Activated CD4-positive, alpha-beta T cell treated with anti-CD3 and anti-CD28 coated beads, Interleukin-2, amount 10 ng/mL, durations not matched to agents 24 days and 14 days (primary cell): Measurements from ENCODE around the gene NDUFA11. TPM values are rescaled to one million over a fixed set of nuclear protein-coding genes. Genes with fewer than 3 reads are reported as not detected.
"Not testable (repeated sequence)": the region's sequence is repeated elsewhere in the genome, so short reads cannot be mapped to it uniquely, and the experiment has no call there.

ENCODE experiments used
- DNase-seq: peaks from one replicate; pipeline ENCODE4 v3.0.0; 2022
- H3K27ac Mint-ChIP-seq: one replicate; pipeline ENCODE4 v1.8.0; 2022; ENCODE audit warnings: mild to moderate bottlenecking, mixed read lengths
- H3K27me3 Mint-ChIP-seq: one replicate; pipeline ENCODE4 v1.8.0; 2022; ENCODE audit warnings: mixed read lengths
- H3K36me3 Mint-ChIP-seq: one replicate; pipeline ENCODE4 v1.8.0; 2022; ENCODE audit warnings: low read depth, mild to moderate bottlenecking, mixed read lengths
- H3K4me1 Mint-ChIP-seq: one replicate; pipeline ENCODE4 v1.8.0; 2021; ENCODE audit warnings: mixed read lengths
- H3K4me3 Mint-ChIP-seq: one replicate; pipeline ENCODE4 v1.8.0; 2022; ENCODE audit warnings: mild to moderate bottlenecking, moderate library complexity, mixed read lengths
- H3K9me3 Mint-ChIP-seq: one replicate; pipeline ENCODE4 v1.8.0; 2021; ENCODE audit warnings: mixed read lengths
- intact Hi-C: fragments of 100-400 bp; cut with micrococcal nuclease; formaldehyde crosslinking; loops from one replicate; pipeline ENCODE4 v1.15.1; 2023
- total RNA-seq: library from RNA; stranded (reverse); gene quantifications from 2 replicates; pipeline ENCODE4 v1.2.3, GENCODE V29; 2022

The NDUFA11 gene
- total RNA-seq, 1 donor from 2014 or later = 251 TPM

DNA sequence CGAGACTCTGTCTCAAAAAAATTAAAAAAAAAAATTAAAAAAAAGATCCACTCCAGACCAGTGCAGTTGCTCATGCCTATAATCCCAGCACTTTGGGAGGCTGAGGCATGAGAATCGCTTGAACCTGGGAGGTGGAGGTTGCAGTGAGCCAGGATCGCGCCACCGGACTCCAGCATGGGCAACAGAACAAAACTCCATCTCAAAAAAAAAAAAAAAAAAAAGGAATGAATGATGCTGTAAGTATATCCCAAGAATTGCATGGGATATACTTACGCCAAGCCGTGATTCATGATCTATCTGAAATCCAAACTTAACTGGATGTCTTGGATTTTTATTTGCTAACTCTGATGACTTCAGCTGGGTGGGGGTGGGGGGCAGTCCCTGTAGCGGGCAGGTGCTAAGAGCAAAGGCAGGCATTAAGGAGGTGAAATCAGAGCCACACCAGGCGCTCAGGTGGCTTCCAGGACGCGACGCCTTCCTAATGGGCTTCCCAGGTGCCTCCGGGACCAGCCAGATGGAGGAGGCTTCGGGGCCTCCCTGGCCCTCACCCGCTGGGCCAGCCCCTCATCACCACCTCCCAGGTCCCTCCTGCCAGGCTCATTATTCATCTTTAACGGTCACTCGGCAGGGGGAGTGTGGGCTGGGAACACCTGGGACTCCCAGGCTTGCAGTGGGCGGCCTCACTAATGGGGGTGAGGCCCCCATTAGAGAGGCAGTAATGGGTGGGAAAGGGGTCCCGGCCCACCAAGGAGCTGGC is 21.9 kb downstream of the NDUFA11 start:
- Mint-ChIP-seq H3K27me3 (peaks cover 8% of the 10 kb centered on the region), H3K36me3 (no peaks in the 10 kb centered on the region), H3K9me3 (no peaks in the 10 kb centered on the region), H3K4me1 (no peaks in the 10 kb centered on the region), H3K4me3 (no peak overlapping the region), H3K27ac (no peak overlapping the region)
- intact Hi-C loops = no loop called here
- DNase-seq = no peak

DNA sequence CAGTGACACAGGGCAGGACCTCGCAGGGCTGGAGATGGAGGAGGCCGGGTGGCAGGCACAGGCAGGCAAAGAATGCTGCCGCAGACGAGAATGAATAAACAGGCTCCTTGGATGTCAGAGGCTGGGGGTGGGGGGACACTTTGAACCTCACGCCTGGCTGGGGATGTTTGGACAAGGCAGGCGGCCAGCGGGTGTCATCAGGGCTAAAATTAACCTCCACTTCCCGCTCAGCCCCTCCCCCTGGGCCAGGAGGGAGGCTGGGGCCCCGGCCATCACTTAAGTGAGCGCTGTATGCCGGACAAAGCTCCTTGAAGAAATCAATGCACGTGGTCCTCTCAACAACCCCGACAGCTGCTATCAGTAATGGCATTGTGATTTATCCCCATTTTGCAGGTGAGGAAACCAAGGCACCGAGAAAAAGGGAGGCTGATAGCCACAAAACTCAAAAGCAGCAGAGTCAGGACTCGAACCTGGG is 22.9 kb downstream of the NDUFA11 start:
- no peak for DNase-seq
- Mint-ChIP-seq H3K36me3 (no peaks in the 10 kb centered on the region), H3K4me1 (no peaks in the 10 kb centered on the region), H3K4me3 (no peak overlapping the region), H3K27me3 (peaks cover 8% of the 10 kb centered on the region), H3K9me3 (no peaks in the 10 kb centered on the region), H3K27ac (no peak overlapping the region)
- intact Hi-C loops = no loop called here

DNA sequence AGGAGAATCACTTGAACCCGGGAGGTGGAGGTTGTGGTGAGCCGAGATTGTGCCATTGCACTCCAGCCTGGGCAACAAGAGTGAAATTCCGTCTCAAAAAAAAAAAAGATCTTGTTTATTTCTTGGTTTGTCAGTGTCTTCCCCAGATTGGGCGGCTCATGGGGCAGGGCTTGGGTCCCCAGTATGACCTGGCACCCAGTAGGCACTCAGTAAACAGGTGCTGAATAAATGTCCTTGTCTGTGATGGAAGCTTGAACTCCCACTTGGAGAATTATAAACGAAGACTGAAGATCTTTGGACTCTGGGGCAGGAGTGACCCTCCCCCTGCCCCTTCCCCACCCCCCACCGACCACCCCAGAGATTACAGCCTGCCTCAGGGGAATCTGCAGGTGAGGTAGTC is 23.4 kb downstream of the NDUFA11 start:
- intact Hi-C loops = no loop called here
- no peaks in the 10 kb centered on the region for H3K36me3 Mint-ChIP-seq
- DNase-seq = no peak
- peaks cover 8% of the 10 kb centered on the region for H3K27me3 Mint-ChIP-seq
- H3K9me3 Mint-ChIP-seq = no peaks in the 10 kb centered on the region
- no peak overlapping the region for H3K27ac Mint-ChIP-seq
- no peak overlapping the region for H3K4me3 Mint-ChIP-seq
- H3K4me1 Mint-ChIP-seq = no peaks in the 10 kb centered on the region

DNA sequence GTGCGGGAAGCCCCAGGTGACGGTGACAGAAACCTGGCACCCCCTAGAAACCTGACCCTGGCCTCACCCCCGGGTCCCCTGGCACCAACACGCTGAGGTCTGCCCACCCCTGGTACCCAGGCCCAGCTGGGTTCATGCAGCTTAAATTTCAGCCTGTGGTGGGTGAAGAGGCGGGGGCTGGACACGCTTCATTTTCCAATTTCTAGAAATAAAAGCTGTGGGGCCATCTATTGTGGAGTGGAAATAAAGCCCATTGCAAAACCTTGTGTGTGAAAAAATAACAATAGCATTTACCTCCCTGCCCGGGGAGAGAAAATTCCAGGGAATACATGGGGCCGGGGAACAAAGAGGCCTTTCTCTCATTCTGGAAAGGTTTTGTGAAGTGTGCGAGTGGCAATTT is 25.7 kb downstream of the NDUFA11 start:
- intact Hi-C loops = no loop called here
- no peak for DNase-seq
- no peaks in the 10 kb centered on the region for H3K36me3 Mint-ChIP-seq
- peaks cover 6% of the 10 kb centered on the region for H3K27me3 Mint-ChIP-seq
- no peaks in the 10 kb centered on the region for H3K4me1 Mint-ChIP-seq
- H3K4me3 Mint-ChIP-seq = no peak overlapping the region
- no peak overlapping the region for H3K27ac Mint-ChIP-seq
- H3K9me3 Mint-ChIP-seq = no peaks in the 10 kb centered on the region

DNA sequence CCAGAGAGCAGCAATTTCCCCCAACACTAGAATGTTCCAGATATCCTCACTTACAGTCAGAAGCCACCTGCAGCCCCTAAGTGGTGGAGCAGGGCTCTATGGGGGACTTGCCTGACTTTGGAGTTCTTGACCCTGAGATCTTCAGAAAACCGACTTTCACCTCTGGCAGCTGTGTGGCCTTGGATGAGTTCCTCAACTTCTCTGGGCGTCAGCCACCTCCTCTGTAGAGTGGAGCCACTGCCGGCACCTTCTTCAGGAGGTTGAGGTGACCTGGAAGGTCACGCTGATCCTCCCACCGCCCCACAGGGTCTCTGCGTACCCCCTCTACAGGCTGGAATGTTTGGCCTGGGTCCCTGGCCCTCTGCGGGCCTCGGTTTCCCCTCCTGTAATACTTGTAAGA is 26.2 kb downstream of the NDUFA11 start:
- no peak for DNase-seq
- no peaks in the 10 kb centered on the region for H3K4me1 Mint-ChIP-seq
- intact Hi-C loops = no loop called here

DNA sequence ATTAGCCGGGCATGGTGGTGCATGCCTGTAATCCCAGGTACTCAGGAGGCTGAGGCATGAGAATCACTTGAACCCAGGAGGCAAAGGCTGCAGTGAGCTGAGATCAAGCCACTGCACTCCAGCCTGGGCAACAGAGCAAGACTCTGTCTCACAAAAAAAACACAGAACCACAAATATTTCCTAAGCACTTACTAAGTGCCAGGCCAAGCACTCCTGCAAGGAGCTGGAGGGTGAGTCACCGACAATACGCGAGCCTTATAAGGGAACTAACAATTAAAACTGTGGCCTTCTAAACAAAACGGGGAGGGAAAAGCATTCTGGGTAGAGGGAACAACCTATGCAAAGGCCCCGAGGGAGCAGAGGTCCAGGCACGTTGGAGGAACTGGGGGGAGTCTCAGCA is 29.1 kb downstream of the NDUFA11 start:
- intact Hi-C loops, H3K9me3 Mint-ChIP-seq, H3K4me1 Mint-ChIP-seq, H3K36me3 Mint-ChIP-seq, H3K27me3 Mint-ChIP-seq, DNase-seq, H3K4me3 Mint-ChIP-seq, H3K27ac Mint-ChIP-seq: not testable (repeated sequence)

More for the DNA sequence above, 26.2 kb downstream of the NDUFA11 start:
- H3K36me3 Mint-ChIP-seq = no peaks in the 10 kb centered on the region
- no peaks in the 10 kb centered on the region for H3K9me3 Mint-ChIP-seq
- peaks cover 4% of the 10 kb centered on the region for H3K27me3 Mint-ChIP-seq
- no peak overlapping the region for H3K4me3 Mint-ChIP-seq
- H3K27ac Mint-ChIP-seq = no peak overlapping the region

DNA sequence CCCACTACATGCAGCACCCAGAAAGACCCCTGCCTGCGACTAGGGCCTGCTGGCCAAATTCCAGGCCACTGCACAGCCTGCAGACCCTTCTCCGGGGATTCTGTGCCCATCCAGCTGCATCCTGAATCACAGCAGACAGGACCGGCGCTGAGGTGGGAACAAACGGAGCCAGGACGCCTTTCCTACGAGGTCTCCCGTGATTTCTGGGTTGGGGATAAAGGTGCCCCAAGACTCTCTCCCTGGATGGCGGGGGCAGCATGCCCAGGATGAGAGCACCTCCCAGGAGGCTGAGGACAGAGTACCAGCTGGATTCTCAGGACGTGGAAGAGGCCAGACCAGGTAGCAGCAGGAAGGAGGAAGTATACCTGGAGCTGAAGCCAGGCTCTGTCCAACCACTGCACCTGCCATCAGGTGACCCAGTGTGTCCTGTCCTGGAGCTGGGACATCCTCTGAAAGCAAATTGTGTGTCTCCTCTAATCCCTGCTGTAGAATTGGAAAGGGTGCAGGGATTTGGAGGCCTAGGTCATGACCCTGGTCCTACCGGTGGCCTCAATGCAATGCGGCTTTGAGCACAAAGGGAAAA is 29.9 kb downstream of the NDUFA11 start:
- no peak overlapping the region for H3K4me3 Mint-ChIP-seq
- H3K27me3 Mint-ChIP-seq = no peaks in the 10 kb centered on the region
- no peaks in the 10 kb centered on the region for H3K36me3 Mint-ChIP-seq
- DNase-seq = no peak
- intact Hi-C loops = no loop called here
- H3K9me3 Mint-ChIP-seq = no peaks in the 10 kb centered on the region
- no peaks in the 10 kb centered on the region for H3K4me1 Mint-ChIP-seq
- H3K27ac Mint-ChIP-seq = no peak overlapping the region

DNA sequence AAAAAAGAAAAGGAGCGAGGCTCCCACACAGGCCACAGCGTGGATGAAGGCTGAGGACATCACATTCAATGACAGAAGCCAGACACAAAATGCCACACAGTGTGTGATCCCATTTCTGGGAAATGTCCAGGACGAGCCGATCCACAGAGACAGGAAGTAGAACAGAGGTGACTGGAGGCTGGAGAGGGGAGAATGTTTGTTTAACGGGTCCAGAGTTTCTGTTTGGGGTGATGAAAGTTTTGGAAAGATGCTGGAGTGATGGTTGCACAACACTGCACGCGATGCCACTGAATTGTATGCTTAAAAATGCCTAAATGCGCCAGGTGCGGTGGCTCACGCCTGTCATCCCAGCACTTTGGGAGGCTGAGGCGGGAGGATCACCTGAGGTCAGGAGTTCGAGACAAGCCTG is 32.6 kb downstream of the NDUFA11 start:
- Mint-ChIP-seq H3K27ac (no peak overlapping the region), H3K27me3 (no peaks in the 10 kb centered on the region), H3K36me3 (no peaks in the 10 kb centered on the region), H3K4me1 (no peaks in the 10 kb centered on the region), H3K4me3 (no peak overlapping the region), H3K9me3 (no peaks in the 10 kb centered on the region)
- intact Hi-C loops = no loop called here
- DNase-seq = no peak

DNA sequence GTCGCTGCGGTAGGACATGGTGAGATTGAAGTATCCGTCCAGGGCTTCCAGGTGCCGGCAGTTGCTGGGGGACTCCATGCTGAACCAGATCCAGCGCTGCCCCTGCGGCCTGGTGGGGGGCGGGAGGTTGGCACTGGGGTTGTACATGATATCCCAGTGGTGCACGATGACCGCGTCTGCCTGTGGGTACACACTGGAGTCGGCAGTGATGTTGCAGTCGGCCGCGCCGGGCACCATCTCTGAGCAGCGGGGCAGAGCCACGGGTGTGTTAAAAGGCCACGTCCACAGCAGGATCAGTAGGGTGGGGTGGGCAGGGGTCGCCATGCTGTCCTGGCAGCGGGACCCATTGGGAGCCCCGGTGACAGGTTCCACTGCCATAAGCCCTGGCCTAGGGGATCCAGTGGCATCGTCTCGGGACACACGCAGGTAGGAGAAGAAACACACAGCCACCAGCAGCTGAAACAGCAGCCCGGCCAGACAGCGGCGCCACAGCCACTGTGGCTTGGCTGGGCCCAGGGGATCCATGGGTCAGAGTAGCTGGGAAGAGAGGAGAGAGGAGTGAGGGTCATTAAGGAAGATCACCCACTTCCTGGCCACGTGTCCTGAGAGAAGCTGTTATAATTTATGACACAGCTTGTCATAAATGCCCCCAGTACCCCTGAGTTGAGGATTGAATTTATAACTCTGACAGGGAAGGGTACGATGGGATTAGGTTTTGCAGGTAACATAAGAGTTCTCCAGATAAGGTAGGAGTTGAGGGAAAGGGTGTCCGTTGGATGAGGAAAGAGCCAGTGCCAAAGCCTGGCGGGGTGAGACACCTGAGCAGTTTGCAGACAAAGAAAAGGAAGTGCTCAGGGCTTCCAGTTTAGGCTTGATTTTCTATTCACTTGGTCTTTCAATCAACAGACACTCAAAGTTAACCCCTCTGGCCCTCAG is 36.1 kb downstream of the NDUFA11 start:
- intact Hi-C loops = no loop called here
- Mint-ChIP-seq H3K4me3 (no peak overlapping the region), H3K27me3 (no peaks in the 10 kb centered on the region), H3K4me1 (no peaks in the 10 kb centered on the region), H3K9me3 (no peaks in the 10 kb centered on the region), H3K36me3 (no peaks in the 10 kb centered on the region), H3K27ac (no peak overlapping the region)
- DNase-seq = no peak

DNA sequence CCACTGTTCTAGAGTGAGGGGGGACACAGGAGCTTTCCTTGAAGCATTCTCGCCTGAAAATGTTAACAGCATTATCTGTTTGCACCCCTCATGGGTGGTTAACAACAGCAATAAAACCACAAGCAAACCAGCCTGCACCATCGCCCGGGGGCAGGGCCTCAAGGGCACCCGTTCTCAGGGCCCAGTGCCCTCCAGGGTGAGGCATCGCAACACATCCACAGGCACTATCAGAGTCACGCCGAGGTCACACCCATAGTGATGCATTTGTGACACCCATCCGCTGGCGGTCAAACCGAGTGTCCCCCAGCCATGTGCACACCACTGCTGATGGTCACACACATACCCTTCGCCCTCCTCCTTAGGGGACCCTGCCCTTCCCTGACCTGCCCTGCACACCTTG is 37.8 kb downstream of the NDUFA11 start:
- H3K4me3 Mint-ChIP-seq = no peak overlapping the region
- intact Hi-C loops = no loop called here
- no peaks in the 10 kb centered on the region for H3K36me3 Mint-ChIP-seq
- no peak overlapping the region for H3K27ac Mint-ChIP-seq
- H3K27me3 Mint-ChIP-seq = no peaks in the 10 kb centered on the region
- no peaks in the 10 kb centered on the region for H3K9me3 Mint-ChIP-seq
- no peaks in the 10 kb centered on the region for H3K4me1 Mint-ChIP-seq
- no peak for DNase-seq

DNA sequence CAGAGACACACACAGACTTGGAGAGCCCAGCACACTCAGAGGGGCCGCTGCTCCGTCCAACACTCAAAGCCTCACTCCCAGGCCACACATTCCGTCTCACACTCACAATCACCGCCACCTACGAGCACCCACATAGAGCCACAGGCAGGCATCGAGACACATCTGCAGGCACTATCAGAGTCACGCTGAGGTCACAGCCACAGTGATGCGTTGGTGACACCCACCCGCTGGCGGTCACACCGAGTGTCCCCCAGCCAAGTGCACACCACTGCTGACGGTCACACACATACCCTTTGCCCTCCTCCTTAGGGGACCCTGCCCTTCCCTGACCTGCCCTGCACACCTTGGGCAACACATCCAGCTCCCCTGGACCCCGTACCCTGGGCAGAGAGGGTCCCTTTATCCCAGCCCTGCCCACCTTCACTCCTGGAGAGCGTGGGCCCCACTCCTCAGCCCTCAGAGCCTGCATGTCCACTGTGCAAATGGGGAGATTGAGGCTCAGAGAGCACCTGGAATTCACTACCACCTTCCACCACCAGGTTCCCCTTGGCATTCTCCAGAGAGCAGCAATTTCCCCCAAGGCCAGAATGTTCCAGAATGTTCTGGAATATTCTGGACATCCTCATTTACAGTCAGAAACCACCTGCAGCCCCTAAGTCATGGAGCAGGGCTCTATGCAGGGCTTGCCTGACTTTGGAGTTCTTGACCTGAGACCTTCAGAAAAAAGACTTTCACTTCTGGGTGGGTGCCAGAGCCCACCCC is 38.7 kb downstream of the NDUFA11 start:
- intact Hi-C loops = no loop called here
- H3K4me1 Mint-ChIP-seq = no peaks in the 10 kb centered on the region
- H3K27ac Mint-ChIP-seq = peak overlapping the region; percentile 24
- H3K36me3 Mint-ChIP-seq = no peaks in the 10 kb centered on the region
- no peak overlapping the region for H3K4me3 Mint-ChIP-seq
- no peaks in the 10 kb centered on the region for H3K9me3 Mint-ChIP-seq
- H3K27me3 Mint-ChIP-seq = no peaks in the 10 kb centered on the region
- DNase-seq = no peak

DNA sequence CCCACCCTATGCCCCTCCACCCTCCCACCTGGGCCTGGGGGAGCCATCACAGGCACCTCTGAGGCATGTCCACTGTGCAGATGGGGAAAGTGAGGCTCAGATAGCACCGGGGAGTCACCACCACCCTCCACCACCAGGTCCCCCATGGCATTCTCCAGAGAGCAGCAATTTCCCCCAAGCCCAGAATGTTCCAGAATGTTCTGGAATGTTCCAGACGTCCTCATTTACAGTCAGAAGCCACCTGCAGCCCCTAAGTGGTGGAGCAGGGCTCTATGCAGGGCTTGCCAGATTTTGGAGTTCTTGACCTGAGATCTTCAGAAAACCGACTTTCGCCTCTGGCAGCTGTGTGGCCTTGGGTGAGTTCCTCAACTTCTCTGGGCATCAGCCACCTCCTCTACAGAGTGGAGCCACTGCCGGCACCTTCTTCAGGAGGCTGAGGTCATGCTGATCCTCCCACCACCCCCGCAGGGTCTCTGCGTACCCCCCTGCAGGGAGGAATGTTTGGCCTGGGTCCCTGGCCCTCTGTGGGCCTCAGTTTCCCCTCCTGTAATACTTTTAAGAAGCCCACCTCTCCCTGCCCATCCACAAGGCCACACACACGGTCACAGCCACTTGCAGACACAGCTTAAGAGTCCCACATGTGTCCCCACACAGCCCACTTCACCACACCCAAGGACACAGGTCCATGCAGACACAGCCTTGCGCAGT is 39.4 kb downstream of the NDUFA11 start:
- Mint-ChIP-seq H3K9me3 (no peaks in the 10 kb centered on the region), H3K27ac (no peak overlapping the region), H3K4me3 (no peak overlapping the region), H3K36me3 (no peaks in the 10 kb centered on the region), H3K4me1 (no peaks in the 10 kb centered on the region), H3K27me3 (no peaks in the 10 kb centered on the region)
- no peak for DNase-seq
- intact Hi-C loops = no loop called here

DNA sequence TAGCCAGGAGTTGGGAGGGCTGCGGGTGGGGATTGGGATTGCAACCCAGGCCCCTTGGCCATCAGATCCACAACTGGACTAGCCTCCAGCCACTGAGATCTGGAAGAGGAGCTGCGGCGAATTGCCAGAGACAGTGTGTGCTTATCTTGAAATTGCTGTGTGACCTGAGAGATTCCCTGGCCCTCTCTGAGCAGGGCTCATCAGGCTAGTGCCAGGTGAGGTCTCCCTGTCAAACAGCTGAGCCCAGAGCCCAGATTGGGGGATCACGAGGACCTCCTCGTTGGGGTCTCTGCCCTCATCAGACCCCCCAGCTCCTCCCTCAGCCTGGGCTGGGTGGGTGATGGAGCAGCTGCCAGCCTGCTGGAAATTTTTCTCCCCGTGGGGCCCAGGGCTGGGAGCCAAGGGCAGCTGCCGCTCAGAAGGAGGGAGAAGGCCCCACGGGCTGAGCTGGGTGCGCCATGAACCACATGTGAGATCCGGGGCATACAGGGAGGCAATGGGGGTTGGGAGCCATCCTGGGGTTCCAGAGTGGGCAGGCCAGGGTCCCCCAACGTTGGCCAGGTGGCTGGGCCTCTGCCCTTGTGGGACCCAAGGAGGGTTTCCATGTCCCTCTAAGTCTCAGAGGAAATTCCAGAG is 40.4 kb downstream of the NDUFA11 start:
- Mint-ChIP-seq H3K4me3 (no peak overlapping the region), H3K27me3 (no peaks in the 10 kb centered on the region), H3K27ac (no peak overlapping the region), H3K36me3 (no peaks in the 10 kb centered on the region), H3K9me3 (no peaks in the 10 kb centered on the region), H3K4me1 (no peaks in the 10 kb centered on the region)
- intact Hi-C loops = no loop called here
- no peak for DNase-seq
